HG03571 (cell line): ENCODE measurements around the gene CTNNA1.
"Not testable (repeated sequence)": the region's sequence is repeated elsewhere in the genome, so short reads cannot be mapped to it uniquely, and the experiment has no call there.

Source experiments
- ATAC-seq: cut with Tn5 transposase; IDR thresholded peaks from one replicate; pipeline ENCODE4 v1.9.1; 2021; ENCODE audit not compliant: unreplicated experiment

Gene CTNNA1

DNA sequence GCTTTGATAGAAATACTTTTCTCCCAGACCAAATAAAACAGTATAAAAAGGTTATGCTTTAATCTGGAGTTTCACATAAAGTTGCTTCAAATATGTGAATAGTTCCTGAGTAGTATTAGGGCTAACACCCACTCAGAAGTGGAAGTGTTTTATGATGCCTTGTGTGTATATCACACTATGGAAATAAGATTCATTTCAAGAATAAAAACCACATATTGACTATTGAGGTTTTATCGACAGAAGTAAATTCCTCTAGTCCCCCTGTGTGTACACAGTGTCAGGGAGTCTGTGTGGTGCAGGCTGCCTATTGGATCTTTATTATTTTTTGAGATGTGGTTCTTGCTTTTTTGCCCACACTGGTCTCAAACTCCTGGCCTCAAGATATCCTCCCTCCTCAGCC lies 142.7 kb downstream of the CTNNA1 start:
- no peak for ATAC-seq

DNA sequence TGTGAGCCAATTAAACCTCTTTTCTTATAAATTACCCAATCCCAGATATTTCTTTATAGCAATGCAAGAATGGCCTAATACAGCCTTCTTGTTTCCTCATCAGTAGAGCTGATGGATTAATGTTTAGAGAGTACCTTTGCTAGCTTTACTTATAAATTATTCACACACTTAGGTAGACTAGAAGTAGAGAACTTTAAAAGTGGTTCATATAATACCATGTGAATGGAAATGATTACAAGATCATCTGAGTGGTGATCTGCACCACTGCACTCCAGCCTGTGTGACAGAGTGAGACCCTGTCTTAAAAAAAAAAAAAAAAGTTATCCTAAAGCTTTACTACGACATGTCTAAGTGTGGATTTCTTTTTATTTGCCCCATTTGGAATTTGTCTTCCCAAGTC lies 145.1 kb downstream of the CTNNA1 start:
- no peak for ATAC-seq

DNA sequence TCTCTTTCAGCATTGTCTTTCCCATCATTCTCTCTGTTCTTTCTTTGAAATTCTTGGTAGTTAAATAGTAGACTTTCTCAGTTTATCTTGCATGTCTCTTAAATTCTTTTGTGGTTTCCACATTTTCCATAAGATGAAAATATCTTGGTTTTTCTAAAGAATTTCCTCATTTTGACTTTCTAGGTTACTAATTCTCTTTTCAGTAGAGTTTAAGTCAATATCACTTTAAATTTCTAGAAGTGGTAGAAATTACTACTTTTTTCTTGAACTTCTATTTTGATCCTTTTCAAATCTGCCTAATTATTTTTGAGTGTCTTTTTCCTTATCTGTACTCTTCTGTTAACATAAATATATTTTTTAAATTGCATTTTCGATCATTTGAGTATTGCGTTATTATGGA lies 145.5 kb downstream of the CTNNA1 start:
- ATAC-seq: no peak

DNA sequence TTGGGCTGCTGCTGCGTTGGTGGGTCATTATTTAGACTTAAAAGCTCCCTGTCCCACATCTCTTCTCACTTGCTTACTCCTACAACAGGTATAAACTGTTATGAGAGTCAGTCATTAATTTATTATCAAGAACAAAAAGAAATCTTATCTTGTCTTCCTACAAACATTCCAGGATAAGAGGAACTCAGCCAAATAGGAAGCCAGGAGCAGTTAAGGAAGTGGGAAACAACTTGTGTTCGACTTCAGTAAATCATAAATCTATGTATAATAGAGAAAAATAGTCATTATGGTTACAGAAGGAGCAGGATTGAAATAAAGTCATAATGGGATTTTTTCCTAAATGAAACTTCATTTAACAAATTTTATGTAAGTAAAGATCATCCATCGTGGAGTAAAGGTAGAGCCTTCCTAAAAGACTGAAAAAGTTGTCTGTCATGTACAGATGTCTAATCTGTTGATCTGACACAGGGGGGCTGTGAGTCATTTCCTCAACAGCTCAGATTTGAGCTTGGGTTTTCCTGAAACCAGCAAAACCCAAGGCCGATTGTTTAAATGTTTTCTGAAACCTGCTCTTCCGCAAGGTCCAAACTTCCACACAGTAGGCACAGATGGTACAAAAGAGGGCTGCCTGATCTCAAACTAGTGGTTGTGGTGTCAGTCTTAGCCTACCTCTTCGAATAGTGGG lies 147.2 kb downstream of the CTNNA1 start:
- ATAC-seq: no peak

DNA sequence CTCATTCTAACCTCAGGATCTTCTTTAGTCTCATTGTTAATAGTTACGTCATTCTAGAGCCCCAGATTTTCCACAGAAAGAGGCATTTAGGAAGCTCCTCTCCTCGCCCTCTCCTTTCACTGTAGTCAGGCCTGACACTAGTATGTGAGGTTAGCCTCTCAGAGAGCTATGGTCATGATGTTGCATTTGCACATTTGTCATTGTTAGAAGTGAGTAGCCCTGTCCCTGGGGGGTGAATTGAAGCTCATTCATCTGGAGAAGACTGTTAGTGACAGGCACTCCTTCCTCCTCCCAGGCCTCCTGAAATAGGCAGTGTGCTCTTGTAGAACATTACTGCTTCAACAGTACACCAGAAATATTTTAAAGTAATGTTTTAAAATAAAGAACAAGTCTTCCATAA lies 148.5 kb downstream of the CTNNA1 start:
- no peak for ATAC-seq

DNA sequence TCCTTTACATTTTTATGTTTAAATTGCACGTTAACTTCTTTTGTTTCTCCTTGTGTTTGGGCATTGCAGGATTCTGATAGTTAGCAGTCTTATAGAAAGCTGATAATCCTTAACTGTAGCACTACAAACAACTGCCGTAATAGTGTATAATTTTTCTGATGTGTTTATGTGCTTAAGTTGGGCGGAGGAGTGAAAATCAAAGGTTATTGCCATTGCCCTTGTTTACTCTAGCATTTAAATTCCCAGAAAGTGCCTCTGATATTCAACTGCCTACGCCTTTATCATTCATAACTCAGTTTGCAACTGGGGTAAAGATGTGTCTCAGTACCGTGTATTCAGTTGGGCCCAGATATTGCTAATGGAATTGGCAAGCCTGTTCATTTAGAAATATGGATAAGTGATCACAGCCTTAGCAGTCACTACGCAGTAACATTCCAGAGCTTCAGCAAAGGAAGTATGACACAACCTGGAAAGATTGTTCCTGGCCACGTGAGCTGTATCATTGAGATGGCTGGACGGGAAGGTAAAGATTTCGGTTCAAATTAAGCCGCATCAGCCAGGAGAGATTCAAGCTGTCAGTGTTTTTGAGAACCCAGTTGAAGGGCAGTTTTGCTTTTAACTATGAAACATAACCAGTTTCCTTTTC lies 150.0 kb downstream of the CTNNA1 start:
- no peak for ATAC-seq

DNA sequence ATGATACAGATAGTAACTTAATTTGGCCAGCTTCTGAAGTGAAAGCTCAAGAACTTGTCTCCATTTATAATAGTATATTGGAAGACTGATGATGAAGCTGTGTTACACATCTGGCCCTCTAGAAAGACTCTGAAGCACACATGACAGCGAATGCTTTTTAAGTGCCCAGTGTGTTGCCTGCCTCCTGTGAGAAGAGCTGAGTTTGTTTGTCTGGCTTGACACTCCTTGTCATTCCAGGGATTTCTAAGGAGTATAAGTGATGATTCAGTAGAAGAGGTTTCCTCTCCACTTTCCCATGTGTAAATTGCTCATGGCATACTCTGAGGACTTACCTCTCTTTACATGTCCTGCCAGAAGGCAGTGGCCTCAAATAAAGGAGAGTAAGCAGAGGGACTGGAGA lies 152.3 kb downstream of the CTNNA1 start:
- no peak for ATAC-seq

DNA sequence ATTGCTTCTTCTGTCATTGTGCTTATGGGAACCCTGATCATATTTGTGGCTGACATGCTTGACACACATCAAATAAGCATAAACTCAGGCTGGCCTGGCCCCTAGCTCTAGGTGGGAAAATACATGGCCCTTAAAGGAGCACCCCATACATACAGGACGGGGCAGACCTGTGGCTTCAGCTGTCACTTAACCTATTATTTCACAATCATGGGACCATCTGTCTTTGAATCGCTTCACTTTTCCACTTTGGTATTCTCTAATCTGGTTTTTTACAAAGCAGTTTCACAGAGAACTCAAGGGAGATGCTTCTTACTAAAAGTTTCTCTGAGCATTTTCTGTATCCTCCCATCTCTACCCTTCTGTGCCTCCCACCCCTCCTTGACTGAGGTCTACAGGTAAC lies 156.5 kb downstream of the CTNNA1 start:
- no peak for ATAC-seq

DNA sequence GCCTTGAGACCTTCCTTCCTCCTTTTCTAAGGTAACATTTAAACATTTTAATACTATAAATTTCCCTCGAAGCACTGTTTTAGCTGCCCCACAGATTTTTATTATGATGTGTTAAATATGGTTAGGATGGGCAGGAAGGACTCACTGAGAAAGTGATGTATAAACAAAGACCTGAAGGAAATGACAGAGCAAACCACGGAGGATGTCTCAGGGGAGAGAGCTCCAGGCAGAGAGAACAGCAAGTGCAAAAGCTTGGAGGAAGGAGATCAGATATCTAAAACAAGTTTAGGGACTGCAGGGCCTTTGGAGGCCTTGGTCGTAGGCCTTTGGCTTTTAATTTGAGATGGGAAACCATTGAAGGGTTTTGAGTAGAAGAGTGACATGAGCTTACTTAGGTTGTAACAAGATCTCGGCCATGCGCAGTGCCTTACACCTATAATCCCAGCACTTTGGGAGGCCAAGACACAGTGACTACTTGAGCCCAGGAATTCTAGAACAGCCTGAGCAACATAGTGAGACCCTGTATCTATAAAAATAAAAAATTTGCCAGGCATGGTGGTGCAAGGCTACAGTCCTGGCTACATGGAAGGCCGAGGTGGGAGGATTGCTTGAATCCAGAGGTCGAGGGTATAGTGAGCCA lies 157.4 kb downstream of the CTNNA1 start:
- no peak for ATAC-seq

DNA sequence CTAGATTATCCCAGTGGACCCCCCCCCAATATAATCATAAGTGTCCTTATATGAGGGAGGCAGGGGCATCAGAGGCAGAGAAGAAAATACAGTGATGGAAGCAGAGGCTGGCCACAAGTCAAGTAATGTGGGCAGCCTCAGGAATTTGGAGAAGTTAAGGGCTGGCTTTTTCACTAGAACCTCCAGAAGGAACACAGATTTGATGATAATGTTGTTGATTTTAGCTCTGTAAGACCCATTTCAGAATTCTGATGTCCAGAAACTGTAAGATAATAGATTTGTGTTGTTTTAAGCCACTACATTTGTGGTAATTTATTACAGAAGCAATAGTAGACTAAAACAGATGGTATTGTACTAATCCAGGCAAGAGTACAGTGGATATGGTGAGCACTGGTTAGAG lies 158.2 kb downstream of the CTNNA1 start:
- ATAC-seq: no peak

DNA sequence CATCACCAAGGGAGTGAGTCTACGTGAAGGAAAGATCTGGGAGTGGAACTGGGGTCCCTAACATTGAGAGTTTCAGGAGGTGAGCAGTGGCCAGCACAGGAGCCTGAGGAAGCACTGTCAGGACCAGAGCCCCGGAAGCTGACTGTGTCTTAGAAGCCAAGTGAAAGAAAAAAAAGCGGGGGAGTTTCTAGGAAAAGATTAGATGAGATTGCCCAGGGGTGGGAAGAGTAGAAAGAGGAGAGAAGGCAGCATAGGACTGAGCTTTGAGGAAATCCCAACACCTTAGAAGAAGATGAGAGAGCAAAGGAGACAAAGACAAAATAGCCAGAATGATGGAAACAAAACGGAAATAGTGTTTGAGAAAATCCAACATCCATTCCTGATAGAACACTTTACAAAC lies 158.9 kb downstream of the CTNNA1 start:
- ATAC-seq: no peak

DNA sequence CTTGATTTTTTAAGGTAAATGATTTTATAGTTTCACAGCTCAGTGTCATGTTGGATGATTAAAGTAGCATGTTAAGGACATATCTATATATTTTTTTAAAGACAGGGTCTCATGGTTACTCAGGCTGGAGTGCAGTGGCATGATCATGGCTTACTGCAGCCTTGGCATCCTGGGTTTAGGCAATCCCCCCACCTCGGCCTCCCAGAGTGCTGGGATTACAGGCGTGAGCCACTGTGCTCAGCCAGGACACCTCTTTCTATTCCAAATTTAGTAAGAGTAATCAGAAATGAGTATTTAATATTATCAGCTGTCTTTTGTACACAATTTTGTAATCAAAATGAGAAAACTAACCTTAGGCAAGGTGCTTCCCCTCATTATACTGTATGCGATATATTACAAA lies 160.5 kb downstream of the CTNNA1 start:
- no peak for ATAC-seq

DNA sequence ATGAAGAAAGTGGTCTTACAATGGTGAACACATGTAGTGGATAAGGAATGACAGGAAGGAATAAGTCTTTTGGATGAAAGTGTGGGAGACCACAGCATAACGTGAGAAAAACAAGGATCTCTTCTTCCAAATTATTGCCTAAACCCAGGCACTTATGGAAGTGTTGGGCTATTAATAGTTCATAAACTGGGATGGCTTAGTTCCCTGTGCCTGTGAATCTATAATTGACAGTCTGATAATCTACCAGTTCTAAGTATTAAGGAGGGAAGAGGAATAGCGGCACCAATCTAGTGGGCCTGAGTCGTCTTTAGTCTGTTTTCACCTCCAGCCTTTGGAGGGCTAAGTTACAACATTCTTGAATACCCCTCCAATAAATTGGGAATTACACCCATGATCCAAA lies 161.1 kb downstream of the CTNNA1 start:
- ATAC-seq: no peak

DNA sequence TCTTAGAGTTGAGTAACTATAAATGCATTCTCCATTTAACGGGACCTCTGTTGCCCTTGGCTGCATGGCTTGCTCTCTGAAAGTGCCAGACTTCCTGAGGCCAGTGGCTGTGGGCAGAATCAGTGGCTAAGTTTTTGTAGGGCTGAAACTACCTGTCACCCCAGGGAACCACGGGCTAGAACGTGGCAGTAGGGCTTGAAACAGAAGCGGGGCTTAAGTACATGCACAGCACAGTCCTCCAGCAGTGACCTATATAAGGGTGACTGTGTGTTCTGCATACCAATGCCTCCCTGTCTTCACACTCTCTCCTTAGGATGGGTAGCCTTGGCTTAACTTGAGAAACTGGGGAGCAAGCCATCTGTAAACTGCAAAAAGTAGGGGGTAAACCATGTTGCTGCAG lies 165.5 kb downstream of the CTNNA1 start:
- no peak for ATAC-seq

DNA sequence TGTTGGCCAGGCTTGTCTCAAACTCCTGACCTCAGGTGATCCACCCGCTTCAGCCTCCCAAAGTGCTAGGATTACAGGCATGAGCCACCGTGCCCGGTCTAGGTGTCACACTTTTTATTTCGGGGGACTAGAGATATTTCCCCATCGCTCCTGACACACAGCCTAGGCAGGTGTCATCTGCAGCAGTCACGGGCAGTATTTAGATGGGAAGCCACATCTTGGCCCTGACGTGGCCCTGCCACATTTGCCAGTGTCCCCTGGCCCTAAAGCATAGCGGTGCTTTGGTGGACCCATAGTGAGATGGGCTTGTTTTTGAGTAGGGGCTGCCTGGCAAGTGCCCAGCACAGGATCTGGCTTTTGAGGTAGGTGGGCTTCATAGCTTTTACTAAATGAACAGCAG lies 167.0 kb downstream of the CTNNA1 start:
- ATAC-seq: no peak

DNA sequence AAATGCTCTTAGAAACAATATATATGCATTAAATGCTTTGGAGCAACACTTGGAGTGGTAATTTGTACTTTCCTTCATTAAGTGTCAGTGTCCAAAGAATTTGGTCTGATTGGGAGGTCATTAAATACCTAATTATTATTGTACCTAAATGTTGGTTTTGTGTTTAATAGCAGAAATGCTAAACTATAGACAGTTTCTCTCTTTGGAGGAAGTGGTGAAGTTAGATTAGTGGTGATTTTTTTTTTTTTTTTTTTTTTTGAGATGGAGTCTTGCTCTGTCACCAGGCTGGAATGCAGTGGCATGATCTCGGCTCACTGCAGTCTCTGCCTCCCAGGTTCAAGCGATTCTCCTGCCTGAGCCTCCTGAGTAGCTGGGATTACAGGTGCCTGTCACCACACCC lies 168.1 kb downstream of the CTNNA1 start:
- ATAC-seq: not testable (repeated sequence)

DNA sequence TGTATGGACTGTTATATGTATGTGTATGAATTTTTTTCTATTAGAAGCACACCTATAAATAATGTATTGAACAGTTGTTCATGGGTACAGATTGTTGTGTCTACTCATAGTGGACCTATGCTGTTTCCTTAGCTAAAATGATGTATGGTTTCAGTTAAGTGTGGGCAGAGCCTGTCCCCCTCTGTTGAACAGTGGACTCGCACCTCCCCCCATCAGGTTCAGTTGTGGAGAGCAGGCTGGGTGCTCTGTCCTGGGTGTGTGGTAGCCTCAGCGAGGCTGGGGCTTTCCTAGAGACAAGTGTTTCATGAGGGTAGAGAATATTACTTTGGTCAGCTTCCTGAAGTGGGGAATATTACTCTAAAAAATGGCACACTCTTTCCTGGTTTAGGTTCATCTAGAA lies 169.3 kb downstream of the CTNNA1 start:
- ATAC-seq: no peak

DNA sequence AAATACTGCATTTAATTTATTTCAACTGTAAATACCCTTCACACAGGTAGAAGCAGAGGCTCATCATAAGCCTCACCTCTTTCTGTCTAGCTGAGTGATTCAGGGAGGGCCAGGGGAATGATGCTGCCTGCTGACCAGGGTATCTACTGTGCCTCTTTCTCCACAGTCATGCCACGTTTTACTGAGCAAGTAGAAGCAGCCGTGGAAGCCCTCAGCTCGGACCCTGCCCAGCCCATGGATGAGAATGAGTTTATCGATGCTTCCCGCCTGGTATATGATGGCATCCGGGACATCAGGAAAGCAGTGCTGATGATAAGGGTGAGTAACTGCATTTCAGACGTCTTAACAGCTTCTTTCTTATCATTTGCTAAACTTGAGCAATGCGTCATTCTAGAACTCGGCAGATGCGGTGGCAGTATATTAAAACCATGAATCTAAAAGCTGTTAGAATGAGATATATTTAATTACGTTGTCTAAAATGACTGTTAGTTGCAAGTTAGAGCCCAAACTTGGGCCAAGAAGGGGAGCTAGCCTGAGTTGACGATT lies 171.9 kb downstream of the CTNNA1 start:
- ATAC-seq: no peak

DNA sequence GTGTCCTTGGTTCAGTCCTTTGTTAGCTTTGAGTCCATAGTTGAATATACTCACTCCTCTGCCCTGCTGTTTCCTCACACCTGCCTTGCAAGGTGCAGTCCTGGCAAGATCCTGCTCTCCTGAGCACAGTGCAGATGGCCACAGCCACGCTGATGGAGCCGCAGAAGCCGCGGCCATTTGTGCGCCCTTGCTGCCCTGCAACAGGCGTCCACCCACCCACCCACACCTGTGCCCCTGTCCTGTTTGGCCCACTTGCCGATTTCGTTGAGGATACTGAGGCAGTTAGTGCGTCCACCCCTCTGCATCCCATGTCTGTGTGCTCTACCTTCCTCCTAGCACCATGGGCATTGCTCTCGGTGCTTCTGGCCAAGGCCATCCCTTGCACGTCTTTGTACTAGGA lies 173.0 kb downstream of the CTNNA1 start:
- no peak for ATAC-seq

DNA sequence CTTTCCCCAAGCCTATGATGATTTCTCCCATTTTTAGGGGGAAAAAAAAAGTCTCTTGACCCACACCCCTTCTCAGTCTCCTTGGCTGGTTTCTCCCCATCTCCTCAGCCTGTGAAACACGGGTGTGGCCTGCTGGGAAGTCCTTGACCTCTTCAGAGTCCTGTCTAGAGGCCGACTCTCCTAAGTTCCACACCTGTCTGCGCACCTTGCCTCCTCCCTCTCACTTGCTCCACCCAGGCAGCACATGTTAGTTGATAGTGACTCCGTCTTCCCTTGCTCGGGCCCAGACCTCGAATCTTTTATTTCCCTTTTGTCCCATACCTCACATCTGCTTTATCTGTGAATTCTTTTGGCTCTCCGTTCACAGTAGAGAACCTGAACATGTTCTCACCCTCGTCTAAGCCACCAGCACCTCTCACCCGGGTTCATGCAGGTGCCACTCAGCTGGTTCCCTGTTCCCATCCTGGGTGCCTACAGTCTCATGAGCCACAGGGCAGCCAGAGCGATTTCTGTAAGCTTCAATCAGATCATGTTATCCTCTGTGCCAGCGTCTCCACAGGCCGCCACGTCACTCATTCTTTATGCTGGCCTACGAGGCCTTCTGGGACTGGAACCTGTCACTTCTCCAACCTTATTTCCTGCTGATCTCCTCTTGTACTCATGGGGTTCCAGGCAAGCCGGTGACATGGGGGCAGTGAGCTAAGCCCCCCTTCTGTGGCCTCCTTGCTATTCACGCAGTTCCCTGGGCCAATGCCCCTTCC lies 173.6 kb downstream of the CTNNA1 start:
- no peak for ATAC-seq

DNA sequence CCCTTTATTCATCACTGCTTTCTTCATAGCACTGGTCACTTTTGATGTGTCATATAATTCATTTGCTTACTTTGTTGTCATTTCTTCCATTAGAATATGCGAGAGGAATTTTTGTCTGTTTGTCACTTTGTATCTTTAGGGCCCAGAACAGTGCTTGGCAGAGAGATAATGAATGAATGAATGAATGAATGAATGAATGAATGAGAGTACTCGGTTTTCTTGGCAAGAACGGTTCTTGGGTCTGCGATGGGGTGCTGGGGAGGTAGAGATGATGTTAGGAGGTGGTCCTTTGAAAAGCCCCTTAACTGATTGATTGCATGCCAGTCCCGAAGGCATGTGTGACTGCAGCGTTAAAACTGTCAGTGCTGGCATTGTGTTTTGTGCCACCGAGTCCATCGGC lies 174.3 kb downstream of the CTNNA1 start:
- ATAC-seq: no peak

DNA sequence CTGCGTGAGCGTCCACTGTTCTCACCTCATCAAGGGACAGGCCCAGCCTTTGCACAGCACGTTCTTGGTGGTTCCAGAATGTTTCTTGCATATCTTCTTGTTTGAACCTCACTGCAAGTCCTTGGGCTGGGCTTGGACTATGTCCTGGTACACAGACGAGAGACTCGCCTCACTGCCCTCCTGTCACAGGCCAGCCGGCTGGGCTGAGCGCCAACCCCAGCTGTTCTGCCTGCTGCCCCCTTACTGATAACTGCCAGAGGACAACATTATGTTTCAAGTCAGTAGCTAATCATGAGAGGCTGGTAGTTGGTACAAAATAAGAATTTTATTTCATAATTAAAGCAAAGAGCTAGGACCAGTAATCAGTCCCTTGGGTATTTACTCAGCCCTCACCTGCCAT lies 174.8 kb downstream of the CTNNA1 start:
- ATAC-seq: no peak
